NCI-H2107 (cell line): ENCODE measurements around the gene AATK.

Experiments
- DNase-seq: peaks from one replicate; lab custom pipeline; 2025; lab: John Stamatoyannopoulos, UW

The AATK gene

GRCh38 chr17:81128338-81128737, 37.7 kb downstream of the AATK start:
- DNase-seq = no peak

GRCh38 chr17:81127526-81128177, 38.4 kb downstream of the AATK start:
- DNase-seq = no peak

GRCh38 chr17:81127133-81127455, 38.9 kb downstream of the AATK start:
- no peak for DNase-seq

- DNase-seq = no peak
These were observed 39.5 kb downstream of the AATK start for GRCh38 chr17:81126281-81127132.

GRCh38 chr17:81125573-81126081, 40.4 kb downstream of the AATK start:
- no peak for DNase-seq

- DNase-seq = no peak
These were observed 41.6 kb downstream of the AATK start for GRCh38 chr17:81124377-81124776.

GRCh38 chr17:81123052-81124048, 42.7 kb downstream of the AATK start:
- DNase-seq = no peak

GRCh38 chr17:81121841-81122733, 43.9 kb downstream of the AATK start:
- no peak for DNase-seq

GRCh38 chr17:81120695-81121621, 45.1 kb downstream of the AATK start:
- DNase-seq = no peak

GRCh38 chr17:81120149-81120484, 45.9 kb downstream of the AATK start:
- no peak for DNase-seq

- no peak for DNase-seq
These were observed 46.5 kb downstream of the AATK start for GRCh38 chr17:81119223-81120148.

- DNase-seq = no peak
These were observed 47.5 kb downstream of the AATK start for GRCh38 chr17:81118308-81119221.

- DNase-seq = no peak
These were observed 48.3 kb downstream of the AATK start for GRCh38 chr17:81117672-81118198.

- no peak for DNase-seq
These were observed 49.3 kb downstream of the AATK start for GRCh38 chr17:81116704-81117103.

- DNase-seq = no peak
These were observed 50.1 kb downstream of the AATK start for GRCh38 chr17:81115749-81116464.

GRCh38 chr17:81115219-81115618, 50.8 kb downstream of the AATK start:
- DNase-seq = no peak
